MCF 10A (cell line): ENCODE measurements around the gene BIK. TPM values are rescaled to one million over a fixed set of nuclear protein-coding genes. Genes with fewer than 3 reads are reported as not detected.
"Not testable (repeated sequence)": the region's sequence is repeated elsewhere in the genome, so short reads cannot be mapped to it uniquely, and the experiment has no call there.

Experiments
- BruUV-seq: library from RNA; stranded (reverse); fragments of 400-500 nt; replicated peaks from 2 replicates; lab custom pipeline; 2021; lab: Mats Ljungman, UMichigan
- CTCF ChIA-PET: fragments of 300-600 bp; sonication (Branson Sonifier 250); formaldehyde crosslinking; extraction: SDS; loops from one replicate; lab custom pipeline; 2021; ENCODE audit warnings: antibody characterized with exemption, inconsistent platforms; lab: Yijun Ruan, JAX
- POLR2A ChIA-PET: fragments of 300-600, 350-650 bp; sonication (Branson Sonifier 250); formaldehyde crosslinking; extraction: SDS; loops from one replicate; lab custom pipeline; 2020; ENCODE audit warnings: antibody characterized with exemption, inconsistent platforms; lab: Yijun Ruan, JAX
- DNase-seq: peaks from one replicate; pipeline ENCODE4 v3.0.0-alpha.2; 2018; ENCODE audit not compliant: unreplicated experiment
- H3K27ac Mint-ChIP-seq: one replicate; pipeline ENCODE4 v1.8.0; 2022; ENCODE audit warnings: mild to moderate bottlenecking, low read depth, mixed read lengths; ENCODE audit not compliant: unreplicated experiment
- H3K27me3 Mint-ChIP-seq: one replicate; pipeline ENCODE4 v1.8.0; 2022; ENCODE audit warnings: mixed read lengths; ENCODE audit not compliant: insufficient read depth, unreplicated experiment
- H3K36me3 Mint-ChIP-seq: one replicate; pipeline ENCODE4 v1.8.0; 2022; ENCODE audit warnings: mild to moderate bottlenecking, moderate library complexity, mixed read lengths; ENCODE audit not compliant: insufficient read depth, unreplicated experiment
- H3K4me1 Mint-ChIP-seq: one replicate; pipeline ENCODE4 v1.8.0; 2022; ENCODE audit warnings: mixed read lengths; ENCODE audit not compliant: insufficient read depth, unreplicated experiment
- H3K4me3 Mint-ChIP-seq: one replicate; pipeline ENCODE4 v1.8.0; 2022; ENCODE audit warnings: mild to moderate bottlenecking, moderate library complexity, mixed read lengths; ENCODE audit not compliant: unreplicated experiment
- H3K9me3 Mint-ChIP-seq: one replicate; pipeline ENCODE4 v1.8.0; 2022; ENCODE audit warnings: mixed read lengths; ENCODE audit not compliant: unreplicated experiment
- CTCF ChIP-seq: fragments of 200-600 bp; IDR thresholded peaks from one replicate; pipeline ENCODE4 v1.8.0; 2022; ENCODE audit warnings: antibody characterized with exemption, mild to moderate bottlenecking; ENCODE audit not compliant: unreplicated experiment
- intact Hi-C: fragments of 100-400 bp; cut with micrococcal nuclease; formaldehyde crosslinking; loops from 2 replicates; pipeline ENCODE4 v1.14.1; 2022
- total RNA-seq: library from RNA; stranded (reverse); gene quantifications from 2 replicates; pipeline ENCODE4 v1.2.3, GENCODE V29; 2022

Gene BIK
- total RNA-seq, 1 experiment from 2014 or later = 10.0 TPM

- TF ChIP-seq CTCF = no peak
- Mint-ChIP-seq H3K36me3 (peaks cover 20% of the 10 kb centered on the region), H3K4me3 (peak overlapping the region; percentile 39), H3K27ac (no peak overlapping the region), H3K27me3 (no peaks in the 10 kb centered on the region), H3K9me3 (no peaks in the 10 kb centered on the region), H3K4me1 (peaks cover 4% of the 10 kb centered on the region)
- intact Hi-C loops = no loop called here
- no peak for DNase-seq
- POLR2A ChIA-PET = interaction anchor here (1.1 to 1.6 kb wide), 2 partner anchors 16 to 43 kb away, joined by 3 to 4 read pairs; no protein-coding TSS in a partner anchor
- CTCF ChIA-PET = interaction anchor here (0.7 kb wide), 1 partner anchor 477 kb away, joined by 3 read pairs; no protein-coding TSS in a partner anchor
- BruUV-seq = no TSS peak
These were observed 34.4 kb downstream of the BIK start for GRCh38 chr22:43144949-43145348.

- CTCF ChIA-PET, intact Hi-C loops: not testable (repeated sequence)
- POLR2A ChIA-PET = interaction anchor here (1.1 to 1.6 kb wide), 2 partner anchors 16 to 42 kb away, joined by 3 to 4 read pairs; no protein-coding TSS in a partner anchor
These were observed 34.8 kb downstream of the BIK start for GRCh38 chr22:43145371-43145770.

GRCh38 chr22:43146332-43146731 lies 35.8 kb downstream of the BIK start:
- H3K9me3 Mint-ChIP-seq, BruUV-seq, intact Hi-C loops, DNase-seq, H3K4me3 Mint-ChIP-seq, H3K4me1 Mint-ChIP-seq, H3K27ac Mint-ChIP-seq, H3K27me3 Mint-ChIP-seq: not testable (repeated sequence)
- CTCF ChIA-PET = interaction anchor here (0.6 kb wide), 1 partner anchor 37 kb away, joined by 3 read pairs; no protein-coding TSS in a partner anchor
- POLR2A ChIA-PET = interaction anchor here (1.6 kb wide), 1 partner anchor 41 kb away, joined by 4 read pairs; no protein-coding TSS in a partner anchor
- peaks cover 20% of the 10 kb centered on the region for H3K36me3 Mint-ChIP-seq

More at GRCh38 chr22:43145371-43145770, 34.8 kb downstream of the BIK start:
- H3K4me1 Mint-ChIP-seq, H3K27me3 Mint-ChIP-seq, H3K4me3 Mint-ChIP-seq, H3K27ac Mint-ChIP-seq, H3K9me3 Mint-ChIP-seq, BruUV-seq, DNase-seq: not testable (repeated sequence)
- H3K36me3 Mint-ChIP-seq = peaks cover 16% of the 10 kb centered on the region

GRCh38 chr22:43147821-43148220 lies 37.3 kb downstream of the BIK start:
- H3K9me3 Mint-ChIP-seq = no peaks in the 10 kb centered on the region
- no peak for TF ChIP-seq CTCF
- no TSS peak for BruUV-seq
- DNase-seq = no peak
- intact Hi-C loops = no loop called here
- H3K36me3 Mint-ChIP-seq = peaks cover 18% of the 10 kb centered on the region
- H3K4me3 Mint-ChIP-seq = no peak overlapping the region
- ChIA-PET CTCF (interaction anchor here (0.5 to 0.7 kb wide), 2 partner anchors 57 to 599 kb away, joined by 3 read pairs; no protein-coding TSS in a partner anchor), POLR2A (no interaction called here)
- H3K27me3 Mint-ChIP-seq = no peaks in the 10 kb centered on the region
- H3K27ac Mint-ChIP-seq = no peak overlapping the region
- H3K4me1 Mint-ChIP-seq = peaks cover 6% of the 10 kb centered on the region

- TF ChIP-seq CTCF = no peak
- H3K36me3 Mint-ChIP-seq = peaks cover 14% of the 10 kb centered on the region
- intact Hi-C loops = no loop called here
- no peaks in the 10 kb centered on the region for H3K27me3 Mint-ChIP-seq
- no peak for DNase-seq
- no peaks in the 10 kb centered on the region for H3K9me3 Mint-ChIP-seq
- H3K4me3 Mint-ChIP-seq = no peak overlapping the region
- POLR2A ChIA-PET = no interaction called here
- H3K4me1 Mint-ChIP-seq = peaks cover 10% of the 10 kb centered on the region
- CTCF ChIA-PET = interaction anchor here (0.5 to 0.6 kb wide), 2 partner anchors 194 to 392 kb away, joined by 3 to 4 read pairs; no protein-coding TSS in a partner anchor
- no peak overlapping the region for H3K27ac Mint-ChIP-seq
- no TSS peak for BruUV-seq
These were observed 38.0 kb downstream of the BIK start for GRCh38 chr22:43148581-43148980.
